ENCODE data around the gene DCAF11.
"Not testable (repeated sequence)": the region's sequence is repeated elsewhere in the genome, so short reads cannot be mapped to it uniquely, and the experiment has no call there.

Gene DCAF11

GRCh38 chr14:24096545-24097181 lies 17.9 kb upstream of the DCAF11 start:
- no peak for DNase-seq (ENCODE audit: low read depth in 2 of 2)

GRCh38 chr14:24098229-24098926 lies 16.2 kb upstream of the DCAF11 start:
- DNase-seq (ENCODE audit: low read depth in 2 of 2): no peak

- DNase-seq (ENCODE audit: low read depth in 2 of 2): no peak
Observed at GRCh38 chr14:24098927-24099813, 15.4 kb upstream of the DCAF11 start.

- DNase-seq (ENCODE audit: low read depth in 2 of 2): no peak
Observed at GRCh38 chr14:24100197-24100981, 14.2 kb upstream of the DCAF11 start.

GRCh38 chr14:24100982-24101494 lies 13.5 kb upstream of the DCAF11 start:
- no peak for DNase-seq (ENCODE audit: low read depth in 2 of 2)

- no peak for DNase-seq (ENCODE audit: low read depth in 2 of 2)
Observed at GRCh38 chr14:24102357-24103048, 12.1 kb upstream of the DCAF11 start.

- DNase-seq (ENCODE audit: low read depth in 2 of 2): no peak
Observed at GRCh38 chr14:24103451-24103850, 11.1 kb upstream of the DCAF11 start.

GRCh38 chr14:24105609-24106239 lies 8.9 kb upstream of the DCAF11 start:
- DNase-seq (ENCODE audit: low read depth in 2 of 2): not testable (repeated sequence)

- DNase-seq (ENCODE audit: low read depth in 2 of 2): no peak
Observed at GRCh38 chr14:24106672-24107271, 7.8 kb upstream of the DCAF11 start.

GRCh38 chr14:24108336-24108874 lies 6.2 kb upstream of the DCAF11 start:
- DNase-seq (ENCODE audit: low read depth in 2 of 2): no peak

- no peak for DNase-seq (ENCODE audit: low read depth in 2 of 2)
Observed at GRCh38 chr14:24110060-24110459, 4.5 kb upstream of the DCAF11 start.

- DNase-seq (ENCODE audit: low read depth in 2 of 2): no peak
Observed at GRCh38 chr14:24110523-24110922, 4.1 kb upstream of the DCAF11 start.

- no peak for DNase-seq (ENCODE audit: low read depth in 2 of 2)
Observed at GRCh38 chr14:24113379-24113800, 1.2 kb upstream of the DCAF11 start.

- peak; percentile 60 to 68 for DNase-seq (ENCODE audit: low read depth in 2 of 2)
Observed at GRCh38 chr14:24113801-24114531, 611 bp upstream of the DCAF11 start.

GRCh38 chr14:24115422-24116127 lies 998 bp downstream of the DCAF11 start:
- no peak for DNase-seq (ENCODE audit: low read depth in 2 of 2)

GRCh38 chr14:24116128-24116814 lies 1.7 kb downstream of the DCAF11 start:
- no peak for DNase-seq (ENCODE audit: low read depth in 2 of 2)

- no peak for DNase-seq (ENCODE audit: low read depth in 2 of 2)
Observed at GRCh38 chr14:24117179-24117578, 2.6 kb downstream of the DCAF11 start.

GRCh38 chr14:24119691-24120090 lies 5.1 kb downstream of the DCAF11 start:
- DNase-seq (ENCODE audit: low read depth in 2 of 2): no peak

Measured in stimulated activated CD4-positive, alpha-beta T cell treated with anti-CD3 and anti-CD28 coated beads, Interleukin-12 subunit alpha, Interleukin-12 subunit beta, amount 100 ng/mL, for 24 hours (primary cell).